Stimulated activated CD8-positive, alpha-beta memory T cell treated with anti-CD3 and anti-CD28 coated beads, Interleukin-7, amount 100 ng/mL, for 4 hours (primary cell): ENCODE results near the gene NATD1.

Experiments
- DNase-seq, 2 donors: peaks; one replicate each; pipeline ENCODE4 v3.0.0-alpha.2; 2020; ENCODE audit warnings: low read depth in 2 of 2

The NATD1 gene

GRCh38 chr17:21289902-21290571, 36.8 kb upstream of the NATD1 start:
- DNase-seq: no peak

GRCh38 chr17:21289175-21289901, 36.1 kb upstream of the NATD1 start:
- no peak for DNase-seq

GRCh38 chr17:21288571-21289017, 35.4 kb upstream of the NATD1 start:
- no peak for DNase-seq

GRCh38 chr17:21287703-21288449, 34.7 kb upstream of the NATD1 start:
- DNase-seq: peak; percentile 97

- peak in 1 of 2 donors; percentile 38 for DNase-seq
Measured at GRCh38 chr17:21286909-21287702, 33.9 kb upstream of the NATD1 start.

- DNase-seq: no peak
Measured at GRCh38 chr17:21286066-21286770, 33.0 kb upstream of the NATD1 start.

- DNase-seq: no peak
Measured at GRCh38 chr17:21285164-21286065, 32.2 kb upstream of the NATD1 start.

- DNase-seq: peak; percentile 96 to 98
Measured at GRCh38 chr17:21284319-21285163, 31.3 kb upstream of the NATD1 start, which contains the start of gene MAP2K3. Gene MAP2K3 (plus strand): TSS chr17:21284711. CDS start chr17:21284921, 210 bp downstream.

GRCh38 chr17:21283482-21284318, 30.5 kb upstream of the NATD1 start:
- no peak for DNase-seq

- no peak for DNase-seq
Measured at GRCh38 chr17:21282850-21283249, 29.6 kb upstream of the NATD1 start.

- no peak for DNase-seq
Measured at GRCh38 chr17:21282231-21282630, 29.0 kb upstream of the NATD1 start.

- DNase-seq: peak; percentile 78 to 83
Measured at GRCh38 chr17:21280081-21280518, 26.9 kb upstream of the NATD1 start.

- no peak for DNase-seq
Measured at GRCh38 chr17:21279582-21279981, 26.4 kb upstream of the NATD1 start.

- DNase-seq: no peak
Measured at GRCh38 chr17:21279198-21279535, 26.0 kb upstream of the NATD1 start.

- no peak for DNase-seq
Measured at GRCh38 chr17:21278450-21279197, 25.4 kb upstream of the NATD1 start.

- DNase-seq: no peak
Measured at GRCh38 chr17:21277332-21277731, 24.1 kb upstream of the NATD1 start.

GRCh38 chr17:21276264-21276588, 23.0 kb upstream of the NATD1 start:
- no peak for DNase-seq
